HepG2 (cell line): ENCODE data around the gene GPR158.

Source experiments
- FOXA3 ChIP-seq: IDR thresholded peaks from 2 replicates; pipeline ENCODE4 v1.6.1; 2016; ENCODE audit warnings: missing genetic modification reagents, missing compliant biosample characterization
- GABPB1 ChIP-seq: IDR thresholded peaks from 2 replicates; pipeline ENCODE4 v1.6.1; 2016; ENCODE audit warnings: mild to moderate bottlenecking, missing genetic modification reagents, moderate library complexity, missing compliant biosample characterization
- HNF4A ChIP-seq: sonication (generic); formaldehyde crosslinking; IDR thresholded peaks from 2 replicates; pipeline ENCODE4 v1.4.0; 2020; ENCODE audit warnings: missing genetic modification reagents
- SMC3 ChIP-seq: IDR thresholded peaks from 2 replicates; pipeline ENCODE4 v1.6.1; 2011; ENCODE audit warnings: low read length, improper control_type of control experiment
- SP2 ChIP-seq: sonication (generic); formaldehyde crosslinking; IDR thresholded peaks from 2 replicates; pipeline ENCODE4 v1.5.1; 2020; ENCODE audit warnings: mild to moderate bottlenecking, missing genetic modification reagents
- TOE1 ChIP-seq: sonication (generic); formaldehyde crosslinking; IDR thresholded peaks from 2 replicates; pipeline ENCODE4 v1.4.0; 2020; ENCODE audit warnings: mild to moderate bottlenecking, missing genetic modification reagents
- YY1 ChIP-seq: IDR thresholded peaks from 2 replicates; pipeline ENCODE4 v1.6.1; 2011; ENCODE audit warnings: low read length, low read depth, moderate library complexity, mild to moderate bottlenecking; ENCODE audit not compliant: insufficient read depth, insufficient replicate concordance
- ZNF841 ChIP-seq: sonication (generic); formaldehyde crosslinking; IDR thresholded peaks from 2 replicates; pipeline ENCODE4 v1.8.1; 2023; ENCODE audit warnings: missing genetic modification reagents, borderline replicate concordance
- TF ChIP-seq, protein P1 (sequence below): sonication (generic); formaldehyde crosslinking; IDR thresholded peaks from 2 replicates; pipeline ENCODE4 v1.5.0; 2020; ENCODE audit warnings: mild to moderate bottlenecking, missing genetic modification reagents, moderate library complexity

- TF ChIP-seq SMC3 = no peak
- TF ChIP-seq GABPB1 (CRISPR knock-in tag) = no peak
- TF ChIP-seq FOXA3 = no peak
- TF ChIP-seq, protein P1, sequence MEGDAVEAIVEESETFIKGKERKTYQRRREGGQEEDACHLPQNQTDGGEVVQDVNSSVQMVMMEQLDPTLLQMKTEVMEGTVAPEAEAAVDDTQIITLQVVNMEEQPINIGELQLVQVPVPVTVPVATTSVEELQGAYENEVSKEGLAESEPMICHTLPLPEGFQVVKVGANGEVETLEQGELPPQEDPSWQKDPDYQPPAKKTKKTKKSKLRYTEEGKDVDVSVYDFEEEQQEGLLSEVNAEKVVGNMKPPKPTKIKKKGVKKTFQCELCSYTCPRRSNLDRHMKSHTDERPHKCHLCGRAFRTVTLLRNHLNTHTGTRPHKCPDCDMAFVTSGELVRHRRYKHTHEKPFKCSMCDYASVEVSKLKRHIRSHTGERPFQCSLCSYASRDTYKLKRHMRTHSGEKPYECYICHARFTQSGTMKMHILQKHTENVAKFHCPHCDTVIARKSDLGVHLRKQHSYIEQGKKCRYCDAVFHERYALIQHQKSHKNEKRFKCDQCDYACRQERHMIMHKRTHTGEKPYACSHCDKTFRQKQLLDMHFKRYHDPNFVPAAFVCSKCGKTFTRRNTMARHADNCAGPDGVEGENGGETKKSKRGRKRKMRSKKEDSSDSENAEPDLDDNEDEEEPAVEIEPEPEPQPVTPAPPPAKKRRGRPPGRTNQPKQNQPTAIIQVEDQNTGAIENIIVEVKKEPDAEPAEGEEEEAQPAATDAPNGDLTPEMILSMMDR (CRISPR knock-in tag) = no peak
- TF ChIP-seq HNF4A (CRISPR knock-in tag) = no peak
- TF ChIP-seq ZNF841 (CRISPR knock-in tag) = no peak
- TF ChIP-seq YY1 = no peak
- TF ChIP-seq SP2 (CRISPR knock-in tag) = no peak
- TF ChIP-seq TOE1 (CRISPR knock-in tag) = no peak
Observed at GRCh38 chr10:25530306-25530705, 355.5 kb downstream of the GPR158 start.
